LNCaP clone FGC (cell line): ENCODE measurements around the gene NR1D1.
A peak's percentile ranks its signal among the peaks of the same experiment; 100 is the strongest.

Experiments used
- DNase-seq: peaks from one replicate; pipeline ENCODE4 v3.0.0-alpha.2; 2011; ENCODE audit warnings: low read depth
- H3K4me3 ChIP-seq: 2 replicates; pipeline ENCODE4 v1.5.1; 2011; ENCODE audit warnings: mild to moderate bottlenecking, low read depth, low read length, control low read depth
- CTCF ChIP-seq: IDR thresholded peaks from 2 replicates; pipeline ENCODE4 v1.5.1; 2012; ENCODE audit warnings: mild to moderate bottlenecking; ENCODE audit not compliant: control insufficient read depth, insufficient read depth; ENCODE audit errors: extremely low read depth

NR1D1 gene

DNA sequence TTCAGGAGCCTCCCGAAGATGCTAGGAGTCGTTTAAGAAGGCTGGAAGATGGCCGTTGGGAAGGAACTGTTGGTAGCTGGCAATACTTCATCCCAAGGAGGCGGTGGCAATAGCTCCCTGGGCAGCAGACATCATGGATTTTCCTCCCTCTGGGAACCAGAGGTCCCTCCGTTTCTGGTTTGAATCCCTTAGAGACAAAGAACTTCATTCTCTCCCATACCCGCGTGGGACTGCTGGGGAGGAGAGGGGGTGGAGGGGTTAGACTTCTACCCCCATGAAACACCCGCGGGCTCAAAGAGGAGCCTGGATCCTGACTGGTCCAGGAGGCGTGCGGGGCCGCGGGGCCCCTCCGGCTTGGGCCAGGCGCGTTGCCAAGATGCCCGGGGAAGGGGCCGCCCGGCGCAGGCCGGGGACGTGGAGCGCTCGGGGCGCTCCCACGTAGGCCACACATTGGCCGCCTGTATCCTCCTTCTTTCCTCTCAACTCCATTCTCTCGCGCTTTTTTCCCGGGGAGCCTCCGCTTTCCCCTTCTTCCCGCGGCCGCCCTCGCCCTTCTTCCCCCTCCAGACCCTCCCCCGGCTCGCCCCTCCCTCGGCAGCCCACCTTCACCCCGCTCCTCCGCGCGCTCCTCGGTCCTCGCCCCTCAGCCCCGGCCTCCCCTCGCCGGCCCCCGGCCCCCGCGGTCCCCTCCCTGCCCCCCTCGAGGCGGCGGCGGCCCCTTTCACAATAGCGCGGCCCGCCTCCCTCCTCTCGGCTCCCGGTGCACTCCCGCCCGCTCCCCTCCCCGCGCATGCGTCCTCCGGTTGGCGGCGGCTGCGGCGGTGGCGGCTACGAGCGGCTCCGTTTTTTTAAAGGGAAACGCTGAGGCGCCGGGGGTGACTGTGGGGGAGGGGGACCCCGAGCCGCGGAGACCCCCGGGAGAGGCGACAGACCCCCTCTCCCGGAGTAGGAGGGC, 21.1 kb upstream of the NR1D1 start, which contains the start of gene MSL1:
MSL1 (plus strand) TSS at position 791 of the 955 bp plus-strand sequence. CDS start 642 bp downstream, outside the sequence.
- no peak for DNase-seq
- H3K4me3 ChIP-seq: peak within 1 kb of the TSS; percentile 68
- no peak for TF ChIP-seq CTCF

DNA sequence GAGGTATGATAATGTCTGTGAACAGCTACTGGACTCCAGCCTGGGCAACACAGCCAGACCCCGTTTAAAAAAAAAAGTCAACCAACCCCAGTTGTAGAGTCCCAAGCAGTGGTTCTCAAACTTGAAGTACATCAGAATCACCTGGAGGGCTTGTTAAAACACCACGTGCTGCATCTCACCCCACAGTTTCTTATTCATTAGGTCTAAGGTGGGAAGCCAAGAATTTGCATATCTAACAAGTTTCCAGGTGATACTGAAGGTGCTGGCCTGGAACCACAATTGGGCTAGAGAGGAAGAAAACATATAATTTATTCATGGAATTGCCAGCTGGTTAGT, 14.7 kb upstream of the NR1D1 start:
- no peak overlapping the region for H3K4me3 ChIP-seq
- TF ChIP-seq CTCF: no peak
- DNase-seq: no peak

DNA sequence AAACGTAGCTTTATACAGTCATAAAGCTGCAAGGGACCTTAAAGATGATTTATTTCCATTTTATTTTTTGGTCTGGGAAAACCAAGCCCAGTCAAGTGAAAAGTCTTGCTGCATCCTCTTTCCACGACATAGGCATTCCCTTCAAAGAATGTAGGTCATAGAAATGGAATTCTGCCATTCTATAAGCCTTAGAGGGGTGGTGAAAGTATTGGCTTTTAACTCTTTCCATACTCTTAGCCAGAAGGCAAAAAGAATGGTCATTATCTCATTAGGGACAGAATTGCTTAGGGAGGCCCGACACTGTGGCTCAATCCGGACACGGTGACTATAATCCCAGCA, 13.5 kb upstream of the NR1D1 start:
- no peak for TF ChIP-seq CTCF
- H3K4me3 ChIP-seq: peak overlapping the region; percentile 44
- DNase-seq: no peak

DNA sequence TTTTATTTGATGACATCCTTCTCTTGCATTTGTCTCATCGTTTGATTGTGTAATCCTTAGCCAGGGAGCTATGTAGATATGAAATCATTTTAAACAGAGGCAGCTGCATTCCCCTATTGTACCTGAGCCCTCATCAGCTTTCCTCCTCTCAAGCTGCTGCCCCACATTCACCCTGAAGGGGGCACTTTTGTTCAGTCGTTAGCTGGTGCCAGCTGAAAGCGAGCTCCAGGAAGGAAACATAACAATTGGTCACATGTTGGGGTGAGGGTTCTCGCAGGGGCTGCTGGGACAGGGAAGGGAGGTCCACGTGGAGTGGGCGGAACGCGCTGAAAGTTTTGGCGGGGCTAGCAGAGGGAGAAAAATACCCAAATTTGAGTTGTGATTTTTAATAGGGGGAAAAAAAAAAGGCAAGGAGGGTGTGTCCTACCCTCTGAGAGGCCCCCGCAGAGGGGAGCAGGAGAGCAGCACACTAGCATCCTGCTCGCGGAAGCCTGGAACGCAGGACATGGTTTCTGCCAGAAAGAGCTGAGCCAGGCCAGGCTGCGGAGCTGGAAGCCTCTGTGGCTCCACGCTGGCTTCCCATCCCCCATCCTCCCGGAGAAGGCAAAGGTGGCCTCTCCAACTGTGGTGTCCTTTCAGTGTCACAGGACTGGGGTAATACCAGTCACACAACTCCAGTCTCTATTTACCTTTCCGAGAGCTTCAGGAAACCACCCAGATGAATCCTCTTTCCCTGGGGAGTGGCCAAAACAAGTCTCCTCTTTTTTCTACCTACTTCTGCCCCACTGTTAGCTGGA, 12.9 kb upstream of the NR1D1 start:
- TF ChIP-seq CTCF: peak; percentile 90
- peak overlapping the region; percentile 44 for H3K4me3 ChIP-seq
- peak; percentile 88 for DNase-seq

- H3K4me3 ChIP-seq: peak overlapping the region; percentile 5; the same call in 1 of the 2 replicates
- no peak for DNase-seq
- no peak for TF ChIP-seq CTCF
These were observed 12.3 kb upstream of the NR1D1 start for GRCh38 chr17:40112718-40113109.

DNA sequence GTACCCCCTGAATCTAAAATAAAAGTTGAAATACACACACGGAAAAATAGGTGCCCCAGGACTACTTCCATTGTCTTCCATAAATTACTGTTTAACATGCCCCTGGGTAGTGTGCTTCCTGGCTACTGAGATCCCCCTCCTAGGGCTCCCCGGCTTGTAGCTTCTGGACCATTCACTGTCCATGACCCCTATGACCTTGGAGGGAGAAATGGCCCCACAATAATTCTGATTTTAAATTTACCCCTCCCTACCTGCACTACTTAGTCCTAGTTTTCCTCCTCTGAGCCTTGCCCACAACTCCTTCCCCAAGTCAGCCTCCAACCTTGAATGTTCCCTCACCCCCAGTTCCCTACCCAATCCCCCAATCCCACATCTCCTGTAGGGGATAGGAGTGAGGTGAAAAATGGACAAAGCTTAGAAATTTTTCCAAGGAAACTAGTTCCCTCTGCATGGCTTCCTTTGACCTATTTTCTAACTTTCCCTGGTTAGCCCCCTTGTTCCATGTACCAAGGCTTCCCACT, 11.9 kb upstream of the NR1D1 start:
- H3K4me3 ChIP-seq: no peak overlapping the region
- no peak for TF ChIP-seq CTCF
- no peak for DNase-seq
